Measurements from ENCODE around the gene MEGF8. TPM values are rescaled to one million over a fixed set of nuclear protein-coding genes. Genes with fewer than 3 reads are reported as not detected.
"Not testable (repeated sequence)": the region's sequence is repeated elsewhere in the genome, so short reads cannot be mapped to it uniquely, and the experiment has no call there.

The MEGF8 gene
- total and polyA plus RNA-seq, 2 of the 8 experiments (the other 6 are each of a cell fraction or from before 2014, with no cell fraction given), result 13.0 to 23.7 TPM

DNA sequence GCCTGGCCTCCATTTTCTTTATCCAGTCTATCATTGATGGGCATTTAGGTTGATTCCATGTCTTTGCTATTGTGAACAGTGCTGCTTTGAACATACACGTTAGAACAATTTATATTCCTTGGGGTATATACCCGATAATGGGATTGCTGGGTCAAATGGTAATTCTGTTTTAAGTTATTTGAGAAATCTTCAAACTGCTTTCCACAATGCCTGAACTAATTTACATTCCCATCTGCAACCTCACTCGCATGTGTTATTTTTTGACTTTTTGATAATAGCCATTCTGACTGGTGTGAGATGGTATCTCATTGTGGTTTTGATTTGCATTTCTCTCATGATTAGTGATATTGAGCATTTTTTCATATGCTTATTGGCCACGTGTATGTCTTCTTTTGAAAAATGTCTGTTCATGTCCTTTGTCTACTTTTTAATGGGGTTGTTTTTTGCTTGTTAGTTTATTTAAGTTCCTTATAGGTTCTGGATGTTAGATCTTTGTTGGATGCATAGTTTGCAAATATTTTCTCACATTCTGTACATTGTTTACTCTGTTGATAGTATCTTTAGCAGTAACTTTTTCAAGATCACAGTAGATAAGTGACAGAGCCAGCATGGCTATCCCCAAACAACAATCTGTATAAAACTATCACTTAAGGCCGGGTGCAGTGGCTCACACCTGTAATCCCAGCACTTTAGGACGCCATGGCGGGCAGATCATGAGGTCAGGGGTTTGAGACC is 13.9 kb downstream of the MEGF8 start:
- not testable (repeated sequence) for H2BK20ac ChIP-seq (ENCODE audit: low read length); H4K8ac ChIP-seq (ENCODE audit: extremely low read depth, insufficient read depth, low read length); H2AK5ac ChIP-seq (ENCODE audit: low read depth, low read length); H3K36me3 ChIP-seq (ENCODE audit: control insufficient read depth in 2 of 4, insufficient read depth in 4 of 4, low read length in 3 of 4); H2BK12ac ChIP-seq (ENCODE audit: low read depth, low read length); H3K27me3 ChIP-seq (replicated peaks in 1 of 4; ENCODE audit: control insufficient read depth in 3 of 4, extremely low read depth in 1 of 4, insufficient read depth in 3 of 4, low read length in 3 of 4); H3K79me2 ChIP-seq (ENCODE audit: control insufficient read depth in 1 of 2, insufficient read depth in 2 of 2, low read length in 2 of 2); FAIRE-seq; H2AFZ ChIP-seq (ENCODE audit: low read length); H3K79me1 ChIP-seq (ENCODE audit: low read depth, low read length); H2BK5ac ChIP-seq (ENCODE audit: low read depth, low read length); H3K23ac ChIP-seq (ENCODE audit: insufficient read length); H3K4me2 ChIP-seq (ENCODE audit: insufficient read depth in 1 of 2, low read depth in 2 of 2, low read length in 2 of 2); H3K23me2 ChIP-seq (ENCODE audit: low read depth, low read length); H3K4ac ChIP-seq (replicated peaks; ENCODE audit: insufficient read length, low read depth, low read length); H4K5ac ChIP-seq (ENCODE audit: insufficient read length, low read depth, low read length); DNase-seq (ENCODE audit: low read depth in 1 of 2, low spot score in 2 of 2); H3K27ac ChIP-seq (ENCODE audit: low read depth, low read length); H3K4me3 ChIP-seq (ENCODE audit: extremely low read depth in 1 of 4, insufficient read depth in 2 of 4, low read depth in 3 of 4, low read length in 4 of 4); H3K56ac ChIP-seq (replicated peaks; ENCODE audit: insufficient read length, low read depth, low read length); H3K9me3 ChIP-seq (ENCODE audit: insufficient read depth in 2 of 2, low read depth in 1 of 2, low read length in 1 of 2); H4K91ac ChIP-seq (replicated peaks; ENCODE audit: insufficient read length, low read length); H3K9ac ChIP-seq (replicated peaks in 1 of 4; ENCODE audit: extremely low read depth in 1 of 4, low read depth in 3 of 4, low read length in 3 of 4); H2BK15ac ChIP-seq (ENCODE audit: low read length); H4K20me1 ChIP-seq (replicated peaks in 1 of 2; ENCODE audit: control insufficient read depth in 1 of 2, insufficient read depth in 2 of 2, low read length in 2 of 2); H3K14ac ChIP-seq (ENCODE audit: insufficient read length); H2BK120ac ChIP-seq (replicated peaks; ENCODE audit: low read depth, low read length); H3K18ac ChIP-seq (ENCODE audit: extremely low read depth, low read length); H3K4me1 ChIP-seq (replicated peaks in 1 of 4; ENCODE audit: control insufficient read depth in 3 of 4, insufficient read depth in 4 of 4, low read length in 3 of 4)
- ChIA-PET POLR2A (ENCODE audit: partially characterized antibody) (interaction anchor here (0.6 to 0.8 kb wide), 2 partner anchors 130 to 479 kb away, joined by 3 read pairs; partner anchors contain the start of gene RPS19), CTCF (ENCODE audit: partially characterized antibody) (interaction anchor here (1.1 to 1.7 kb wide), 2 partner anchors 11 to 21 kb away, joined by 4 to 5 read pairs; no protein-coding TSS in a partner anchor)
- WGBS, 2 experiments (ENCODE audit: extremely low coverage in 1 of 2, insufficient coverage in 1 of 2, insufficient read length in 1 of 2, insufficient replicate concordance in 2 of 2, low coverage in 1 of 2, low lambda C conversion rate in 2 of 2, missing lambda C conversion rate in 1 of 2), result 89% methylated on average over 7 of the region's 7 CpGs; no CpG with 5 or more reads in 1 of the 2 experiments
